AML-193 (cell line): Measurements from ENCODE around the gene GDF10.

Experiments
- DNase-seq, 2 experiments: peaks; one replicate each; lab custom pipeline; 2025; lab: John Stamatoyannopoulos, UW

The GDF10 gene

DNA sequence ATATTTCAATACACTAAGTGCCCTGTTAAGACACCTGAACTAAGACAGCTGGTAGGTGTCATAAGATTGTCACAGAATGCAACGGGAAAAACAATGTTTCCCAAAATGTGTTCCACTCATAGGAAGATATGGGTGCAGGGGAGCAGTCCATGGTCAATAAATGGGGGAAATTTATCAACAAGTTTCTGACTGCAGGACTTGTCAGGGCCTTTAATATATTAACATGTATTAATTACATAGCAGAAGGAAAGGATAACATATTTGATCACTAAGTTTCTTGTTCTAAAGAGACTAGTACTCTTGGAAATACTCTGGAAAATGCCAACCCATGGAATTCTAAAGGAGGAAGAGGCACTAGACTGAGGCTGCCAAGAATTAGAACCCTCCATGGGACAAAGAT, 54.9 kb downstream of the GDF10 start:
- no peak for DNase-seq

DNA sequence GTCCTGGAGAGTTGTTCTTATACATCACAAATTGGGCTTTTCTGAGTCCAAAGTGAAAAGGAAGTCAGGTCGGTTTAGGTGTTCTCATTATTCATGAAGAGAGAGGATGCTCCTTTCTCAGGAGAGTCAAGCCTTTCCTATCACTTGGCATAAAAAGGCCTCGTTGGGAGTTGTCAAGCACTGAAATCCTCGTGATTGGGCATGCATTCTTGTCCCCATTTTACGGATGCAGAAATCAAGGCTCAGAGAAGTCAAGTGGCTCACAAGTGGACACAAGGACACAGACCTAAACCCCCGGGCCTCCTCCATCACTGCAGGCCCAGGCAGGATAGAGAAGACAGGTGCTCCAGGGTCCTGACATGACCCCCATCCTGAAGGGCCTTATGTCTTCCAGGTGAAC, 56.7 kb downstream of the GDF10 start:
- no peak for DNase-seq

DNA sequence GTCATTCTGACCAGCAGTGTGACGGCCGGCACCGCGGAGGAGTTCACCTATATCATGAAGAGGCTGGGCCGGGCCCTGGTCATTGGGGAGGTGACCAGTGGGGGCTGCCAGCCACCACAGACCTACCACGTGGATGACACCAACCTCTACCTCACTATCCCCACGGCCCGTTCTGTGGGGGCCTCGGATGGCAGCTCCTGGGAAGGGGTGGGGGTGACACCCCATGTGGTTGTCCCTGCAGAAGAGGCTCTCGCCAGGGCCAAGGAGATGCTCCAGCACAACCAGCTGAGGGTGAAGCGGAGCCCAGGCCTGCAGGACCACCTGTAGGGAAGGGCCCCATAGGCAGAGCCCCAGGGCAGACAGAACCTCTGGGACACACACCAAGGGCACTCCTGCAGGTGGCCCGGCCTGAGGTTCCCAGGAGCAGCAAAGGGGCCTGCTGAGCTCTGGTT, 57.2 kb downstream of the GDF10 start:
- DNase-seq: no peak

DNA sequence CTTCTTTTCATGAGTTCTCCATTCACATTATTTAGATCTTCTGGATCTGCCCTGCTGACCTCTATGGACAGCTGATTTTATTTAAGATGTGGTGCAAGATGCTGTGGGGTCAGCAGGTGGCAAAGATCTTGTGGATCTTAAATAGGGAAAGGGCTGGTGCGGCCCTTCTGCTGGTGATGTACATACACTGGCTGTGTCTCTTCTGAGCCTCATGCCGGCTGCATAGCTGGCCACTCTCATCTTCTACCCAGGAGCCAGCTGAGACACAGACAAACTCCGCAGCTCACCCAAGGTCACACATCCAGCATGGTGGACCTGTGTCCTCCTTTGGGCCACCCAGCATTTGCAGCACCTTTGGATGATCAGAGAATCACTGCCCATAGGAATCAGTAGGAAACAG, 57.9 kb downstream of the GDF10 start:
- no peak for DNase-seq

DNA sequence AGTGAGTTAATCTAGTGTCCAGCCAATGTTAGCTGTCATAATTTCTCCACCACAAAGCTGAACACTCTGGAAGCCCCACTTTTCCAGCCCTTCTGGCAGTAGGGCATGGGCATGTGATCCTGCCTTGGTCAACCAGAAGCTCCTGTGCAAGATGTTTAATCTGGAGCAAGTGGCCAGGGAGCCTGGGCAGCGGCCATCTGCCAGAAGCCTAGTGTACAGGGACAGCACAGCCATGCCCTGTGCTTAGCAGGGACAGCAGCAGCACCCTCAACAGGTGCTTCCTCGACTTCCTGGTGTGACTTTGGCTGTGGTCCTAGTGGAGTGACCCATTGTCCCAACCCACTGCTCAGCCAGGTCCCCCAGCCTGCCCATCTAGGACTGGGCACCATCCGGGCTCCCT, 58.5 kb downstream of the GDF10 start:
- DNase-seq: no peak

DNA sequence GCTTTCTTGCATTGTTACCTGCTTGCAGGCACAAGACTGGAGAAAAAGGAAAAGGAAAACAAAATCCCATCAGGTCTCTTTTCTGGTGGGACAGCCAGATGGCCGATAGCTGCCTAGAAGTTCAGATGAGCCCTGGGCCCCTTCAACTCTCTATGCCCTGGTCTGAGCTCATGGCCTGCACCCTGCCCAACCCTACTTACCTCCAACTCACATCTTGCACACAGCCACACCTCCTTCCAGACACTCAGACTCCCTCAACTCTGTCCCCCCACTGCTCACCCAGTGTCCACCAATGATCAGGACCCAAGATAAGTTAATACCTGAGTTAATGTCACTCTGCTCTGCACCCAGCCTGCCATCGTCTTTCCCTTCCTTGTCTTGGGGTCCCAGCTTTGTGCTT, 59.1 kb downstream of the GDF10 start:
- no peak for DNase-seq

DNA sequence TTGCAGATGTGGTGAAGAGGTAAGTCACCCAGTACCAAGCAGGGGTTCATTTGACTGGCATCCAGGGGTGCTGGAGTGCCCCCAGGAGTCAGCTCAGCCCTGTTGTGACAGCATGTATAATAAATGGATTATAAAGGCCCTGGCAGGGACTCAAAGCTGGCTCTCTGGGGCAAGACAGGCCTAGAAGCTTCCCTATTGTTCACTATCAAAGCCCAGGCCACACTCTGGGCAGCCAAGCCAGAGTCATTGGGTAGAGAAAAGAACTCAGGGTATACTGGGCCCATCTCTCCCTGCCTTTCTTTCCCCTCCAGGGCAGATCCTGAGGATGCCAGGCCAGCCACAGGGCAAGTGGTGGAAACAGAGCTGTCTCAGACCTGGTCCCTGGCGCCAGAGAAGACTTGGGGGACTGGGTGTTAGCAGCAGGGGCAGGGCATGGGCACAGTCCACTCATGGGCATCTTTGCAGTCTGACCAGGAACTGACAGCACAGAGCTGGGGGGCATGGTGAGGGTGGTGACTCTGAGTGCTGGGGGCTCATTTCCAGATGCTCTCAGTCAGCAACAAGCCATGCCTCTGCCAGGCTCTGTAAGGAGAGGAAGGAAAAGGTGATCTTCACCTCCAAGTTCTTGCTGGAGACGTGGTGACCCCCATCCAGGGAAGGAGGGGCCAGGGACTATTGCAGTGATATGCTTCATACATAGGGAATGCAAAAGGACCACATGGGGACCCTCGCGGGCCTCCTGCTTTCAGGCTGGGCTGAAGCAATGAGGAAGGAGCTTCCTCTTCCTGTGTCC, 59.8 kb downstream of the GDF10 start:
- DNase-seq: no peak

DNA sequence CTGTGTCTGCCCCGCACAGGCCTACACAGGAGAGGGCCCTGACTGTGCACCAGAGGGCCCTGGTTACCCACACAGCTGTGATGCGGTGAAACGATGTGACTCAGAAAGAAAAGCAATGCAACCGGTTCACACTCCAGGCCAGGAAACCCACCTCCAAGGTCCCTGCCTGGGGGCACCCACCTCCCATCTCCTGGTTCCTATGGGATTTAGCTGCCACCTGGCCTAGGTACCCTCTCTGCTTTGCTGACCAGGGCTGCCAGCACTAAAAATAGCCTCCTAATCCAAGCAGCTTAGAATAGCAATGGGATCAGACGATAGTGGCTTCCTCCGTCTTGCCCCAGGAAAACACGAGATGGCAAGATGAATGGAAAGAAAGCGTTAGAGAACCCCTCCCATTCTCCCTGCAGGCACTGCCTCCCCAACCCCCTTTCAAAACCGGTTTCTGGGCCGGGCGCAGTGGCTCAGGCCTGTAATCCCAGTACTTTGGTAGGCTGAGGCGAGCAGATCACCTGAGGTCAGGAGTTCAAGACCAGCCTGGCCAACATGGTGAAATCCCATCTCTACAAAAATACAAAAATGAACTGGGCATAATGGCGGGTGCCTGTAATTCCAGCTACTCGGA, 60.5 kb downstream of the GDF10 start:
- no peak for DNase-seq

DNA sequence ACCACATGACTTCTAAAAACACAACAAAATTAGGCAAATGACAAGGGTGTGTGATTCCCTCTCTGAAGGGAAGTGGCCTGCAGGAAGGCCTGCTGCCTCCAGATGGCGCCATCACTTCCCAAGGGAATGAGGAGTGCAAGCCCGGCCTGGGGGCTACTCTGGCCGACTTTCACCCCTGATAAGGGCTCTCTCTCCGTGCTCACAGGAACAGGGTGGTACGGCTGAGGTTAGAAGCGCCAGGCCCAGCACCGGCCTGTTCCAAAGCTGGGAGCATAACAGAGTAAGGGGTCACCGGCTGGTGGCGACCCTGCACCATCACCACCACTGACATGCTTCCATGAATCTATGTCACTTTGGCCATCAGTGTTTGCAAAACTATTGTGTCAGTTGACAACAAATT, 61.3 kb downstream of the GDF10 start:
- peak; percentile 32 to 39 for DNase-seq

DNA sequence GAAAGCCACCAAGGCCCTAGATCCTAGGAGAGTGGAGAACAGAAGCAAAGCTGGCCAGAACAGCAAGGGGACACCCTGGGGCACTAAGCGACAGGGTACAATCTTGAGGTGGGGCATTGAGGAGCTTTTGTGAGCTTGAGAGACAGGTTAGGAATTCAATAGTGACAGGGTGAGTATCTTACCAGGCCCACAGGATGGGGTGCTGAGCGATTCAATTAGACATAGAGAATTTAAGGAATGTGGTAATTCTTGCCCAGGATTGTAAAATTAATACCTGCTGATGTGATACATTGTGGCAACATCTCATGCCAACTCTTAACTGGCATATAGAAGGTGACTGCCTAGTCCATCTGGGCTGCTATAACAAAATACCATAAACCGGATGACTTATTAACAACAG, 62.2 kb downstream of the GDF10 start:
- no peak for DNase-seq
